ENCODE data around the gene C4orf46. TPM values are rescaled to one million over a fixed set of nuclear protein-coding genes. Genes with fewer than 3 reads are reported as not detected.

The C4orf46 gene
- total and polyA plus RNA-seq, 2 donors (not counting 3 experiments of a cell fraction or from before 2014, with no cell fraction given), result 9.4 to 19.6 TPM

- no peak for FAIRE-seq
Observed at GRCh38 chr4:158682066-158682465, 10.4 kb upstream of the C4orf46 start.

More at GRCh38 chr4:158682066-158682465, 10.4 kb upstream of the C4orf46 start:
- H3K9me1 ChIP-seq (replicated peaks; ENCODE audit: control insufficient read depth, extremely low read depth, insufficient read depth, low read length), result no peaks in the 10 kb centered on the region
- H3K9ac ChIP-seq (replicated peaks; ENCODE audit: extremely low read depth, insufficient read depth, low read length), result no peak overlapping the region
- no peaks in the 10 kb centered on the region for H3K9me3 ChIP-seq (replicated peaks; ENCODE audit: control insufficient read depth, insufficient read depth, low read length)
- intact Hi-C loops (cut with micrococcal nuclease) (no loop called here), dilution Hi-C loops (cut with MboI; ENCODE audit: extremely low pct_ligation_motif_present, low sequenced_read_pairs) (no loop called here)
- no TSS peak for BruUV-seq (replicated peaks)
- no peak overlapping the region for H3K4me3 ChIP-seq (replicated peaks in 1 of 3; ENCODE audit: insufficient read depth in 1 of 3, low read depth in 1 of 3, low read length in 3 of 3)
- no peak overlapping the region for H3K4me2 ChIP-seq (ENCODE audit: insufficient read depth, low read length)
- no peaks in the 10 kb centered on the region for H4K20me1 ChIP-seq (replicated peaks; ENCODE audit: control insufficient read depth, extremely low read depth, insufficient read depth, low read length)
- no peaks in the 10 kb centered on the region for H3K27me3 ChIP-seq (ENCODE audit: control insufficient read depth in 2 of 2, insufficient read depth in 2 of 2, low read length in 2 of 2)
- ChIA-PET CTCF (no interaction called here), POLR2A (no interaction called here)
- DNase-seq (ENCODE audit: low read depth, low spot score), result no peak
- TF ChIP-seq GATA2 (IDR thresholded peaks at IDR 0.05; ENCODE audit: insufficient read depth, insufficient read length, low read depth, low read length) (no peak), MYC (IDR thresholded peaks at IDR 0.05; ENCODE audit: low read depth, low read length) (no peak), JUN (IDR thresholded peaks at IDR 0.05; ENCODE audit: borderline replicate concordance, insufficient read depth, insufficient read length, low read depth) (no peak), POLR2AphosphoS5 (IDR thresholded peaks at IDR 0.05; ENCODE audit: insufficient read depth, low read depth, low read length) (no peak), EZH2 (IDR thresholded peaks at IDR 0.05; ENCODE audit: borderline replicate concordance, low read depth, low read length, severe bottlenecking) (no peak), MAX (IDR thresholded peaks at IDR 0.05; ENCODE audit: insufficient read depth, insufficient read length) (no peak), FOS (IDR thresholded peaks at IDR 0.05; ENCODE audit: borderline replicate concordance, insufficient read depth, low read length) (no peak), CTCF (IDR thresholded peaks at IDR 0.05; ENCODE audit: extremely low read depth in 1 of 2, insufficient read depth in 1 of 2, low read depth in 1 of 2, low read length in 2 of 2) (no peak), POLR2A (IDR thresholded peaks at IDR 0.05; ENCODE audit: low read depth, low read length) (no peak)
- no peaks in the 10 kb centered on the region for H3K36me3 ChIP-seq (ENCODE audit: control insufficient read depth in 2 of 2, extremely low read depth in 1 of 2, insufficient read depth in 2 of 2, low read length in 2 of 2)
- no peaks in the 10 kb centered on the region for H3K4me1 ChIP-seq (ENCODE audit: control insufficient read depth, extremely low read depth, insufficient read depth, low read length)
- H2AFZ ChIP-seq (ENCODE audit: low read depth, low read length), result no peak overlapping the region
- no peak overlapping the region for H3K27ac ChIP-seq (ENCODE audit: insufficient read depth, low read depth, low read length)
- no peaks in the 10 kb centered on the region for H3K79me2 ChIP-seq (ENCODE audit: control insufficient read depth, insufficient read depth, low read length)
